HepG2 (cell line): ENCODE measurements around the gene SIRT5. TPM values are rescaled to one million over a fixed set of nuclear protein-coding genes. Genes with fewer than 3 reads are reported as not detected.

ENCODE experiments used
- ERF ChIP-seq: IDR thresholded peaks from 2 replicates; pipeline ENCODE4 v1.6.1; 2018; ENCODE audit warnings: missing biosample characterization, missing genetic modification reagents
- GATAD2A ChIP-seq: IDR thresholded peaks from 2 replicates; pipeline ENCODE4 v1.6.1; 2016
- GPN1 ChIP-seq: sonication (generic); formaldehyde crosslinking; IDR thresholded peaks from 2 replicates; pipeline ENCODE4 v1.5.1; 2020; ENCODE audit warnings: missing genetic modification reagents, borderline replicate concordance
- GTF3A ChIP-seq: sonication (generic); formaldehyde crosslinking; conservative IDR thresholded peaks from 2 replicates; pipeline ENCODE4 v1.4.0; 2020; ENCODE audit warnings: mild to moderate bottlenecking, missing genetic modification reagents
- SRSF1 ChIP-seq: fragments of 200-400 bp; formaldehyde crosslinking; optimal IDR thresholded peaks from 2 replicates; pipeline ENCODE3; 2017; ENCODE audit warnings: mild to moderate bottlenecking, low read depth, low read length, moderate library complexity
- TCF7L2 ChIP-seq: IDR thresholded peaks from 2 replicates; pipeline ENCODE4 v1.6.1; 2011; ENCODE audit warnings: mild to moderate bottlenecking, low read depth, low read length, moderate library complexity
- ZFP36L2 ChIP-seq: sonication (generic); formaldehyde crosslinking; IDR thresholded peaks from 2 replicates; pipeline ENCODE4 v1.4.0; 2020; ENCODE audit warnings: missing genetic modification reagents
- ZMYM4 ChIP-seq: sonication (generic); formaldehyde crosslinking; IDR thresholded peaks from 2 replicates; pipeline ENCODE4 v1.8.1; 2023; ENCODE audit warnings: mild to moderate bottlenecking, missing genetic modification reagents
- ZNF709 ChIP-seq: sonication (generic); formaldehyde crosslinking; IDR thresholded peaks from 2 replicates; pipeline ENCODE4 v1.5.0; 2020; ENCODE audit warnings: mild to moderate bottlenecking, missing genetic modification reagents
- polyA plus RNA-seq, 8 experiments: library from polyadenylated mRNA; depleted of rRNA in 3 of 8; stranded (reverse) in 7 of 8; unstranded in 1 of 8; fragments of >200 nt; fragmentation: Illumina TruSeq in 4 of 8; extraction: Trizol in 4 of 8; gene quantifications; 2 replicates each; pipeline versions ENCODE4 v1.2.1 to v1.2.3, GENCODE V29; 2011 to 2016; ENCODE audit warnings: low read depth in 4 of 8, missing spikeins in 1 of 8, mixed read lengths in 1 of 8; ENCODE audit not compliant: insufficient read depth in 1 of 8
- total RNA-seq, 5 experiments: library from RNA; depleted of rRNA; stranded (reverse); fragments of >200 nt; fragmentation: Illumina TruSeq; extraction: Trizol; gene quantifications; 2 replicates each; pipeline ENCODE4 v1.2.3, GENCODE V29; 2016; ENCODE audit warnings: low read depth in 1 of 5
- TF ChIP-seq, protein P1 (sequence below): sonication (generic); formaldehyde crosslinking; IDR thresholded peaks from 2 replicates; pipeline ENCODE4 v1.5.1; 2020; ENCODE audit warnings: mild to moderate bottlenecking, missing genetic modification reagents
- TF ChIP-seq, protein P2 (sequence below): sonication (generic); formaldehyde crosslinking; IDR thresholded peaks from 2 replicates; pipeline ENCODE4 v1.4.0; 2020; ENCODE audit warnings: missing genetic modification reagents
- TF ChIP-seq, protein P3 (sequence below): sonication (generic); formaldehyde crosslinking; IDR thresholded peaks from 2 replicates; pipeline ENCODE4 v1.4.0; 2020; ENCODE audit warnings: mild to moderate bottlenecking, missing genetic modification reagents
- TF ChIP-seq, protein P4 (sequence below): sonication (generic); formaldehyde crosslinking; IDR thresholded peaks from 2 replicates; pipeline ENCODE4 v1.5.0; 2020; ENCODE audit warnings: mild to moderate bottlenecking, missing genetic modification reagents
- TF ChIP-seq, protein P5 (sequence below): sonication (generic); formaldehyde crosslinking; IDR thresholded peaks from 2 replicates; pipeline ENCODE4 v1.5.1; 2020; ENCODE audit warnings: mild to moderate bottlenecking, missing genetic modification reagents, moderate library complexity

Gene SIRT5
- total and polyA plus RNA-seq, 2 of the 13 experiments (the other 11 are each of a cell fraction or from before 2014, with no cell fraction given) = 14.1 to 16.6 TPM

DNA sequence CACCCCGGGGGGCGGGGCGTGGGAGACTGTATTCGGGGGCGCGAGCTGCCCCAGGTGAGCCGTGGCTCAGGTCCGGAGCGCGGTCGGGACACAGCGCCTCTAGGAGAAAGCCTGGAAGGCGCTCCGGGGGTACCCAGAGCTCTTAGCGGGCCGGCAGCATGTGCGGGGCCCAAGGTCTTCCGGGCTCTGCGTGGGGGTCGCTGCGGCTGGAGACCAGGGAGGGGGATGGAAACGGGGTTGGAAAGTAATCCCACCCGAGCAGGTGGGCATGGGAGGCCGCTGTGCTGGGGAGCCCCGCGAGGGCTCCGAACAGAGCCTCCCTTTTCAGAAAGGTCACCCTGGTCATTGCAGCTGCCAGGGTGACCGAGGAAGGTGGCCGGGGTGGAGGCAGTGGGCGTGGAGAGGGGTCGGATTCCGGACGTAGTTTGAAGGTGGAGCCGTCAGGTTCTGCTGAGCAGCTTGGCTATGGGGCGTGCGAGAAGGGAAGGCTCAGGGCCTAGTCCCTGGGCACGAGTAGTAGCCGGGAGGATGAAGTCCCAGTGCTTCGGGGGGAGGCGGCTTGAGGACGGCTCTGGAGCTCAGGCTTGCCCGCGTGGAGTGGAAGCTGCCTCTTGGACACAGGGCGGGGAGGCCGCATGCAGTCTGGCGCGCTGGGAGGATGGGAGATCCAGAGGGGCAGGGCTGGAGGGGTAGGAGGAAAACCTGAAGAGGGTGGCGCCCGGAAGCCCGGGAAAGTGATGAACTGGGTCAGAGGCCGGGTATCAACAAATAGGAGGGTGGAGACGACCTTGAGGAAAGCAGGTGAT is at the start of gene SIRT5 (continued):
- TF ChIP-seq, protein P1, sequence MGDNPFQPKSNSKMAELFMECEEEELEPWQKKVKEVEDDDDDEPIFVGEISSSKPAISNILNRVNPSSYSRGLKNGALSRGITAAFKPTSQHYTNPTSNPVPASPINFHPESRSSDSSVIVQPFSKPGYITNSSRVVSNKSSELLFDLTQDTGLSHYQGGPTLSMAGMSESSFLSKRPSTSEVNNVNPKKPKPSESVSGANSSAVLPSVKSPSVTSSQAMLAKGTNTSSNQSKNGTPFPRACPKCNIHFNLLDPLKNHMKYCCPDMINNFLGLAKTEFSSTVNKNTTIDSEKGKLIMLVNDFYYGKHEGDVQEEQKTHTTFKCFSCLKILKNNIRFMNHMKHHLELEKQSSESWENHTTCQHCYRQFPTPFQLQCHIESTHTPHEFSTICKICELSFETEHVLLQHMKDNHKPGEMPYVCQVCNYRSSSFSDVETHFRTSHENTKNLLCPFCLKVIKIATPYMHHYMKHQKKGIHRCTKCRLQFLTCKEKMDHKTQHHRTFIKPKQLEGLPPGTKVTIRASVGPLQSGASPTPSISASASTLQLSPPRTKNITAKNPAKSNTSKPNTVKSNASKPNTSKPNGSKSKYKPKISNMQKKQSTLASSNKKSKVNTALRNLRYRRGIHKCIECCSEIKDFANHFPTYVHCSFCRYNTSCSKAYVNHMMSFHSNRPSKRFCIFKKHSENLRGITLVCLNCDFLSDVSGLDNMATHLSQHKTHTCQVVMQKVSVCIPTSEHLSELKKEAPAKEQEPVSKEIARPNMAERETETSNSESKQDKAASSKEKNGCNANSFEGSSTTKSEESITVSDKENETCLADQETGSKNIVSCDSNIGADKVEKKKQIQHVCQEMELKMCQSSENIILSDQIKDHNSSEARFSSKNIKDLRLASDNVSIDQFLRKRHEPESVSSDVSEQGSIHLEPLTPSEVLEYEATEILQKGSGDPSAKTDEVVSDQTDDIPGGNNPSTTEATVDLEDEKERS (CRISPR knock-in tag) = peak; percentile 98; the same call in 1 of the 2 replicates
- TF ChIP-seq, protein P2, sequence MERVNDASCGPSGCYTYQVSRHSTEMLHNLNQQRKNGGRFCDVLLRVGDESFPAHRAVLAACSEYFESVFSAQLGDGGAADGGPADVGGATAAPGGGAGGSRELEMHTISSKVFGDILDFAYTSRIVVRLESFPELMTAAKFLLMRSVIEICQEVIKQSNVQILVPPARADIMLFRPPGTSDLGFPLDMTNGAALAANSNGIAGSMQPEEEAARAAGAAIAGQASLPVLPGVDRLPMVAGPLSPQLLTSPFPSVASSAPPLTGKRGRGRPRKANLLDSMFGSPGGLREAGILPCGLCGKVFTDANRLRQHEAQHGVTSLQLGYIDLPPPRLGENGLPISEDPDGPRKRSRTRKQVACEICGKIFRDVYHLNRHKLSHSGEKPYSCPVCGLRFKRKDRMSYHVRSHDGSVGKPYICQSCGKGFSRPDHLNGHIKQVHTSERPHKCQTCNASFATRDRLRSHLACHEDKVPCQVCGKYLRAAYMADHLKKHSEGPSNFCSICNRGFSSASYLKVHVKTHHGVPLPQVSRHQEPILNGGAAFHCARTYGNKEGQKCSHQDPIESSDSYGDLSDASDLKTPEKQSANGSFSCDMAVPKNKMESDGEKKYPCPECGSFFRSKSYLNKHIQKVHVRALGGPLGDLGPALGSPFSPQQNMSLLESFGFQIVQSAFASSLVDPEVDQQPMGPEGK = peak; percentile 86
- peak; percentile 79 for TF ChIP-seq ERF (CRISPR knock-in tag)
- peak; percentile 70 for TF ChIP-seq GATAD2A (CRISPR knock-in tag)
- no peak for TF ChIP-seq TCF7L2
- peak; percentile 96 for TF ChIP-seq ZNF709 (CRISPR knock-in tag)
- TF ChIP-seq, protein P3, sequence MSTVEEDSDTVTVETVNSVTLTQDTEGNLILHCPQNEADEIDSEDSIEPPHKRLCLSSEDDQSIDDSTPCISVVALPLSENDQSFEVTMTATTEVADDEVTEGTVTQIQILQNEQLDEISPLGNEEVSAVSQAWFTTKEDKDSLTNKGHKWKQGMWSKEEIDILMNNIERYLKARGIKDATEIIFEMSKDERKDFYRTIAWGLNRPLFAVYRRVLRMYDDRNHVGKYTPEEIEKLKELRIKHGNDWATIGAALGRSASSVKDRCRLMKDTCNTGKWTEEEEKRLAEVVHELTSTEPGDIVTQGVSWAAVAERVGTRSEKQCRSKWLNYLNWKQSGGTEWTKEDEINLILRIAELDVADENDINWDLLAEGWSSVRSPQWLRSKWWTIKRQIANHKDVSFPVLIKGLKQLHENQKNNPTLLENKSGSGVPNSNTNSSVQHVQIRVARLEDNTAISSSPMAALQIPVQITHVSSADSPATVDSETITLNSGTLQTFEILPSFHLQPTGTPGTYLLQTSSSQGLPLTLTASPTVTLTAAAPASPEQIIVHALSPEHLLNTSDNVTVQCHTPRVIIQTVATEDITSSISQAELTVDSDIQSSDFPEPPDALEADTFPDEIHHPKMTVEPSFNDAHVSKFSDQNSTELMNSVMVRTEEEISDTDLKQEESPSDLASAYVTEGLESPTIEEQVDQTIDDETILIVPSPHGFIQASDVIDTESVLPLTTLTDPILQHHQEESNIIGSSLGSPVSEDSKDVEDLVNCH = no peak
- TF ChIP-seq, protein P4, sequence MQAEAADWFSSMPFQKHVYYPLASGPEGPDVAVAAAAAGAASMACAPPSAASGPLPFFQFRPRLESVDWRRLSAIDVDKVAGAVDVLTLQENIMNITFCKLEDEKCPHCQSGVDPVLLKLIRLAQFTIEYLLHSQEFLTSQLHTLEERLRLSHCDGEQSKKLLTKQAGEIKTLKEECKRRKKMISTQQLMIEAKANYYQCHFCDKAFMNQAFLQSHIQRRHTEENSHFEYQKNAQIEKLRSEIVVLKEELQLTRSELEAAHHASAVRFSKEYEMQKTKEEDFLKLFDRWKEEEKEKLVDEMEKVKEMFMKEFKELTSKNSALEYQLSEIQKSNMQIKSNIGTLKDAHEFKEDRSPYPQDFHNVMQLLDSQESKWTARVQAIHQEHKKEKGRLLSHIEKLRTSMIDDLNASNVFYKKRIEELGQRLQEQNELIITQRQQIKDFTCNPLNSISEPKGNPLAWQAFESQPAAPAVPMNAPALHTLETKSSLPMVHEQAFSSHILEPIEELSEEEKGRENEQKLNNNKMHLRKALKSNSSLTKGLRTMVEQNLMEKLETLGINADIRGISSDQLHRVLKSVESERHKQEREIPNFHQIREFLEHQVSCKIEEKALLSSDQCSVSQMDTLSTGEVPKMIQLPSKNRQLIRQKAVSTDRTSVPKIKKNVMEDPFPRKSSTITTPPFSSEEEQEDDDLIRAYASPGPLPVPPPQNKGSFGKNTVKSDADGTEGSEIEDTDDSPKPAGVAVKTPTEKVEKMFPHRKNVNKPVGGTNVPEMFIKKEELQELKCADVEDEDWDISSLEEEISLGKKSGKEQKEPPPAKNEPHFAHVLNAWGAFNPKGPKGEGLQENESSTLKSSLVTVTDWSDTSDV (CRISPR knock-in tag) = peak; percentile 3; the same call in 1 of the 2 replicates
- peak; percentile 88; the same call in 1 of the 2 replicates for TF ChIP-seq ZMYM4
- no peak for TF ChIP-seq GTF3A
- TF ChIP-seq SRSF1 = peak; percentile 91
- no peak for TF ChIP-seq GPN1
- TF ChIP-seq, protein P5, sequence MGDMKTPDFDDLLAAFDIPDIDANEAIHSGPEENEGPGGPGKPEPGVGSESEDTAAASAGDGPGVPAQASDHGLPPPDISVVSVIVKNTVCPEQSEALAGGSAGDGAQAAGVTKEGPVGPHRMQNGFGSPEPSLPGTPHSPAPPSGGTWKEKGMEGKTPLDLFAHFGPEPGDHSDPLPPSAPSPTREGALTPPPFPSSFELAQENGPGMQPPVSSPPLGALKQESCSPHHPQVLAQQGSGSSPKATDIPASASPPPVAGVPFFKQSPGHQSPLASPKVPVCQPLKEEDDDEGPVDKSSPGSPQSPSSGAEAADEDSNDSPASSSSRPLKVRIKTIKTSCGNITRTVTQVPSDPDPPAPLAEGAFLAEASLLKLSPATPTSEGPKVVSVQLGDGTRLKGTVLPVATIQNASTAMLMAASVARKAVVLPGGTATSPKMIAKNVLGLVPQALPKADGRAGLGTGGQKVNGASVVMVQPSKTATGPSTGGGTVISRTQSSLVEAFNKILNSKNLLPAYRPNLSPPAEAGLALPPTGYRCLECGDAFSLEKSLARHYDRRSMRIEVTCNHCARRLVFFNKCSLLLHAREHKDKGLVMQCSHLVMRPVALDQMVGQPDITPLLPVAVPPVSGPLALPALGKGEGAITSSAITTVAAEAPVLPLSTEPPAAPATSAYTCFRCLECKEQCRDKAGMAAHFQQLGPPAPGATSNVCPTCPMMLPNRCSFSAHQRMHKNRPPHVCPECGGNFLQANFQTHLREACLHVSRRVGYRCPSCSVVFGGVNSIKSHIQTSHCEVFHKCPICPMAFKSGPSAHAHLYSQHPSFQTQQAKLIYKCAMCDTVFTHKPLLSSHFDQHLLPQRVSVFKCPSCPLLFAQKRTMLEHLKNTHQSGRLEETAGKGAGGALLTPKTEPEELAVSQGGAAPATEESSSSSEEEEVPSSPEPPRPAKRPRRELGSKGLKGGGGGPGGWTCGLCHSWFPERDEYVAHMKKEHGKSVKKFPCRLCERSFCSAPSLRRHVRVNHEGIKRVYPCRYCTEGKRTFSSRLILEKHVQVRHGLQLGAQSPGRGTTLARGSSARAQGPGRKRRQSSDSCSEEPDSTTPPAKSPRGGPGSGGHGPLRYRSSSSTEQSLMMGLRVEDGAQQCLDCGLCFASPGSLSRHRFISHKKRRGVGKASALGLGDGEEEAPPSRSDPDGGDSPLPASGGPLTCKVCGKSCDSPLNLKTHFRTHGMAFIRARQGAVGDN (CRISPR knock-in tag) = peak; percentile 93
- TF ChIP-seq ZFP36L2 (CRISPR knock-in tag) = no peak; the same call in 1 of the 2 replicates
